HUES64 (cell line): Measurements from ENCODE around the gene SPDYE2B. TPM values are rescaled to one million over a fixed set of nuclear protein-coding genes. Genes with fewer than 3 reads are reported as not detected.
"Not testable (repeated sequence)": the region's sequence is repeated elsewhere in the genome, so short reads cannot be mapped to it uniquely, and the experiment has no call there.

Experiments used
- H3K27ac ChIP-seq: 2 replicates; pipeline ENCODE4 v1.7.0; 2013; ENCODE audit warnings: low read depth, low read length, inconsistent platforms
- H3K27me3 ChIP-seq: 2 replicates; pipeline ENCODE4 v1.6.1; 2013; ENCODE audit warnings: mild to moderate bottlenecking, low read length; ENCODE audit not compliant: insufficient read depth
- H3K36me3 ChIP-seq: 2 replicates; pipeline ENCODE4 v1.6.1; 2013; ENCODE audit warnings: mild to moderate bottlenecking, low read length; ENCODE audit not compliant: insufficient read depth
- H3K4me1 ChIP-seq: 2 replicates; pipeline ENCODE4 v1.6.1; 2013; ENCODE audit warnings: mild to moderate bottlenecking, low read length, moderate library complexity; ENCODE audit not compliant: insufficient read depth
- H3K4me3 ChIP-seq: 2 replicates; pipeline ENCODE4 v1.5.1; 2013; ENCODE audit warnings: mild to moderate bottlenecking, low read length, moderate library complexity
- H3K9ac ChIP-seq: 2 replicates; pipeline ENCODE4 v1.6.1; 2013; ENCODE audit warnings: mild to moderate bottlenecking, low read depth, low read length
- H3K9me3 ChIP-seq: 2 replicates; pipeline ENCODE4 v1.6.1; 2013; ENCODE audit warnings: low read depth, low read length; ENCODE audit not compliant: insufficient read depth
- WGBS: fragments of 150-250, 120-280 bp; methylation state at CpG from one replicate; pipeline ENCODE4 v1.1.7; 2013; ENCODE audit warnings: missing lambda C conversion rate; 5-methylcytosine and 5-hydroxymethylcytosine counted together
- polyA plus RNA-seq, 2 experiments: library from polyadenylated mRNA; stranded (reverse); fragments of 50-300 nt; gene quantifications; one replicate each; pipeline ENCODE4 v1.2.3, GENCODE V29; 2013

The SPDYE2B gene
- polyA plus RNA-seq (2013, experiment 1 of 2), result not detected
- polyA plus RNA-seq (2013, experiment 2 of 2), result not detected

GRCh38 chr7:102649924-102650323 is at the start of gene SPDYE2B:
Gene SPDYE2B, plus strand, starts transcription at chr7:102650319. Its CDS starts 2,030 bp downstream, at chr7:102652349.
- H3K27ac ChIP-seq, H3K4me3 ChIP-seq, H3K4me1 ChIP-seq, H3K36me3 ChIP-seq, H3K27me3 ChIP-seq, H3K9me3 ChIP-seq, H3K9ac ChIP-seq: not testable (repeated sequence)
- WGBS, result no CpG with 5 or more reads among the region's 4 CpGs

DNA sequence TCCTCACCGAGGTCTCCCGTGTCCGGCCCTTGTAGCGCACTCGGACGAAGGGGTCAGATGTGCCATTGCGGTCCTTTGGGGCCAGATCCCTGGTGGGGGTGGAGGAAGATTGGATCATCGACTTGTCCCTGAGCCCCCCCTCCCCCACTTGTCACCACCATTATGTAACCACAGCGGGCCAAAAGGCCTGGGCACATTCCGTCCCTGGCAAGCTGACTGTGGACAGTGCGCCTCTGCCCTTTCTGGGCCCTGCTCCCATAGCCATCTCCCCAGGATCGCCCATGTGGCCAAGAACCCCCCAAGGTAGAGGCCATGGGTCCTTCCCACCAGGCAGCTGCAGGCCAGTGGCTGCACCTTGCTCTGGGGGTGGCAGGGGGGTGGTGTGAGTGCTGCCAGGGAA is 47.8 kb upstream of the SPDYE2B start:
- H3K27me3 ChIP-seq, H3K9ac ChIP-seq, H3K9me3 ChIP-seq, H3K27ac ChIP-seq, H3K36me3 ChIP-seq, H3K4me3 ChIP-seq, H3K4me1 ChIP-seq: not testable (repeated sequence)
- WGBS, result no CpG with 5 or more reads among the region's 12 CpGs

DNA sequence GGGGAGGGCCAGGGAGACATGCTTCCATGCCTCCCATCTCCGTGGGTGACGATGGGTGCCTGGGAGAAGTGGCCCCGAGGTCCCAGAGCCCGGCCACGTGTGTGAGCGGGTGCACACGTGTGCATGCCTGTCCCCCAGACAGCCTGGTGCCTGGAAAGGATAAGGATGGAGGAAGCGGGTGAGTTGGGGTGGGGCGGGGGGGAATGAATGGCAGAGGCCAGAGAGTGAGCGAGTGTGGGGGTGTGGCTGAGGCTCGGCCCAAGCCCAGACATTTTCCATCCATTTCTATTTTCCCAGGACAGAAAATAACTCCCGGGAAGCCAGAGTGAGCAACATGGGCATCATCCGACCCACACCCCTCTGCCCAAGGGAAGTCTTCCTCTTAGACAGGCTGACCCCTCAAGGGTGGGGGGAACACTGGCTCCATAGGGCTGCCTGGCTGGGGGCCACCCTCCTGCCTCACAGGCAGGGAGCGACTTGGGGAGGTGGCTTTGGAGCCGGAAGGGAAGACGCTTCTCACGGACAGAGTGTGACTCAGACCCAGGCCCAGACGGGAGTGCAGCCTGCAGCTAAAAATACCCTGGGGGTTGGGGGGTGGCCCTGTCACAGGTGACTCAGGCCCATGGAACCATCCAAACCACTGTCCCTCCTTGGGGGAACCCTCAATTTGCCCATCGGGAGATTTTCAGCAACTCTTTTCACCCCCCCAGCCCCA is 45.5 kb upstream of the SPDYE2B start:
- not testable (repeated sequence) for H3K36me3 ChIP-seq, H3K9me3 ChIP-seq, H3K27me3 ChIP-seq, H3K9ac ChIP-seq, H3K4me1 ChIP-seq, H3K27ac ChIP-seq, H3K4me3 ChIP-seq
- no CpG with 5 or more reads among the region's 19 CpGs for WGBS

- not testable (repeated sequence) for H3K9me3 ChIP-seq, H3K4me3 ChIP-seq, H3K27me3 ChIP-seq, H3K9ac ChIP-seq, H3K27ac ChIP-seq, H3K36me3 ChIP-seq, H3K4me1 ChIP-seq
- WGBS, result no CpG with 5 or more reads among the region's 5 CpGs
Observed at GRCh38 chr7:102606848-102607247, 43.3 kb upstream of the SPDYE2B start.

GRCh38 chr7:102609734-102610133 is 40.4 kb upstream of the SPDYE2B start:
- H3K27ac ChIP-seq, H3K36me3 ChIP-seq, H3K4me1 ChIP-seq, H3K9ac ChIP-seq, H3K4me3 ChIP-seq, H3K27me3 ChIP-seq, H3K9me3 ChIP-seq: not testable (repeated sequence)
- 91% methylated on average over 6 of the region's 10 CpGs for WGBS

GRCh38 chr7:102610441-102610840 is 39.7 kb upstream of the SPDYE2B start:
- not testable (repeated sequence) for H3K36me3 ChIP-seq, H3K27ac ChIP-seq, H3K4me3 ChIP-seq, H3K9me3 ChIP-seq, H3K27me3 ChIP-seq, H3K4me1 ChIP-seq, H3K9ac ChIP-seq
- no CpG with 5 or more reads among the region's 7 CpGs for WGBS

GRCh38 chr7:102611013-102611674 is 39.0 kb upstream of the SPDYE2B start:
- H3K27ac ChIP-seq, H3K4me1 ChIP-seq, H3K9me3 ChIP-seq, H3K27me3 ChIP-seq, H3K4me3 ChIP-seq, H3K9ac ChIP-seq, H3K36me3 ChIP-seq: not testable (repeated sequence)
- no CpG with 5 or more reads among the region's 30 CpGs for WGBS

DNA sequence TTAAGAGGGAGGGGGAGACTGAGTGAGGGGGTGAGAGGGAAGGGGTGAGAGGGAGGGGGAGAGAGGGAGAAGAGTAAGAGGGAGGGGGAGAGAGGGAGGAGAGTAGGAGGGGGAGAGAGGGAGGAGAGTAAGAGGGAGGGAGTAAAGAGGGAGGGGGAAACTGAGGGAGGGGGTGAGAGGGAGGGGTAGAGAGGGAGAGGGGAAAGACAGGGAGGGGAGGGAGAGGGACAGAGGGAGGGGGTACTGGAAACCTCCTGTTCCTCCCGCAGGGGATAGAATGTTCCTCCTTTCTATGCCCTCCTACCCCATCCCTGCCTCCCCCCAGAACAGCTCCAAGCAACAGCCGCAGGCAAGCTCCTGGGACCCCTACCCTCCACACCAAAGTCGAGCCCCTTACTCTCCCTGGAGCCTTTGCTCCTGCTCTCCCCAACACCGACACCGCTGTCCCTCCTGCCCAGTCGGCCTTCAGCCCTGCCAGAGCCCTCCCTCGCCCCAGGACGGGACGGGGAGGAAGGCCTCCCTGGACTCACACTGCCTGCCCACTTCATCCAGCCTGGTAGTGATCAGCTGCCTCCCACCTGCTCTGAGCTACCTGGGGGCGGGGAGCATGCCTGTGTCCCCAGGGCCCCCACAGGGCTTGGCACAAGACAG is 38.3 kb upstream of the SPDYE2B start:
- not testable (repeated sequence) for H3K9me3 ChIP-seq, H3K36me3 ChIP-seq, H3K9ac ChIP-seq, H3K27me3 ChIP-seq, H3K27ac ChIP-seq, H3K4me3 ChIP-seq, H3K4me1 ChIP-seq
- 26% methylated on average over 8 of the region's 10 CpGs for WGBS

GRCh38 chr7:102613575-102614345 is 36.4 kb upstream of the SPDYE2B start:
- no CpG with 5 or more reads among the region's 15 CpGs for WGBS
- not testable (repeated sequence) for H3K9me3 ChIP-seq, H3K36me3 ChIP-seq, H3K4me1 ChIP-seq, H3K9ac ChIP-seq, H3K4me3 ChIP-seq, H3K27me3 ChIP-seq, H3K27ac ChIP-seq

GRCh38 chr7:102614346-102614697 is 35.8 kb upstream of the SPDYE2B start:
- H3K27me3 ChIP-seq, H3K9me3 ChIP-seq, H3K27ac ChIP-seq, H3K4me1 ChIP-seq, H3K36me3 ChIP-seq, H3K4me3 ChIP-seq, H3K9ac ChIP-seq: not testable (repeated sequence)
- WGBS, result no CpG with 5 or more reads among the region's 4 CpGs

DNA sequence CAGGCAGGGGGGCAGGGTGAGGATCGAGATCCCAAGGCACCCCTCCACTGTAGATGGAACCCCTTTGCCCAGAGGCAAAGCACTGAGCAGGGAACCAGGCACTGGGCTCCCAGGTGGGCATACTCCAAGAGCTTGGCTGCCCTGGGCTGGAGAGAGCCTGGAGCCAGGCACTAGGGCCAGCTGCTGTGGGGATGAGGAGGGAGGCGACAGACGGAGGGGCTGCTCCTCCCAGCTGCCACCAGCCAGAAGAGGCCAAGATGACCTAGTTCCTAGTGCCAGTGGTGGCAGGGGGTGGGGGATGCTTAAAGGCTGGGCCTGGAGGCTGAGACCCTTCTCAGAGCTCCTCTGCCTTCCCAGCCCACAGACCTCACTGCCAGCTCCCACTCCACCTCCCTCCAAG is 35.2 kb upstream of the SPDYE2B start:
- H3K4me1 ChIP-seq, H3K4me3 ChIP-seq, H3K36me3 ChIP-seq, H3K9me3 ChIP-seq, H3K27ac ChIP-seq, H3K27me3 ChIP-seq, H3K9ac ChIP-seq: not testable (repeated sequence)
- no CpG with 5 or more reads among the region's 3 CpGs for WGBS
